ENCODE data around the gene SDCCAG8. TPM values are rescaled to one million over a fixed set of nuclear protein-coding genes. Genes with fewer than 3 reads are reported as not detected.

Gene SDCCAG8
- total and polyA plus RNA-seq, 2 experiments from 2014 or later = 28.3 to 39.3 TPM

GRCh38 chr1:243474136-243474881 is 218.5 kb downstream of the SDCCAG8 start:
- Histone ChIP-seq H3K9me2 (replicated peaks; ENCODE audit: insufficient read depth) (no peaks in the 10 kb centered on the region), H3K36me3 (replicated peaks; ENCODE audit: insufficient read depth, low read depth) (no peaks in the 10 kb centered on the region), H3K79me2 (no peaks in the 10 kb centered on the region), H3K4me3 (no peak overlapping the region), H3K4me2 (peak overlapping the region; percentile 68), H2AFZ (no peak overlapping the region), H3K27ac (no peak overlapping the region), H3K27me3 (no peaks in the 10 kb centered on the region), H3K4me1 (ENCODE audit: insufficient read depth) (no peaks in the 10 kb centered on the region), H4K20me1 (ENCODE audit: insufficient read depth, poor library complexity, severe bottlenecking) (no peaks in the 10 kb centered on the region), H3K9me3 (ENCODE audit: low read depth) (no peaks in the 10 kb centered on the region)
- 90% methylated on average over 55 of the region's 55 CpGs for WGBS (ENCODE audit: low lambda C conversion rate, missing lambda C conversion rate)
- DNase-seq (ENCODE audit: low spot score) = no peak
- TF ChIP-seq CTCF (IDR thresholded peaks at IDR 0.05; ENCODE audit: poor library complexity) (no peak), EZH2 (IDR thresholded peaks at IDR 0.05; ENCODE audit: borderline replicate concordance) (no peak), EZH2phosphoT487 (IDR thresholded peaks at IDR 0.05; ENCODE audit: low read depth, severe bottlenecking, unreplicated experiment) (no peak)

DNA sequence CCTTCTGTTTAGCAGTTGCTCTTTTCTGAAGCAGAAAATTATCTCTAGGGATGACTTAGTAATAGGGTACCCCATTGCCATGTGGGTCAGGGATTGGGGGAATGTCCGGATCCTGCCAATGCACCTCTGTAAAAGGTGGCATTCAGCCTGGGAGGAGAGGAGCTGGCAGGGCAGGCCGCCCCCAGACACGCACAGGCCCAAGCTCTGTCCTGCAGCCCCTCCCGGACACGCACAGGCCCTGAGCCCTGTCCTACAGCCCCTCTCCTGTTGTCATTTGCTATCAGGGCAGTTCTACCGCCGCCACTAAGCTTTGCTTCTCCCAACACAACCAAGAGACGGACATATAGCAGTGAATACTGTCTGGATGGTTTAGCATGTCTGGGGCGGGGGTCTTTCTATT is 219.1 kb downstream of the SDCCAG8 start:
- H3K27me3 ChIP-seq = no peaks in the 10 kb centered on the region
- TF ChIP-seq EZH2phosphoT487 (IDR thresholded peaks at IDR 0.05; ENCODE audit: low read depth, severe bottlenecking, unreplicated experiment) (no peak), CTCF (IDR thresholded peaks at IDR 0.05; ENCODE audit: poor library complexity) (no peak), EZH2 (IDR thresholded peaks at IDR 0.05; ENCODE audit: borderline replicate concordance) (no peak)
- no peak for DNase-seq (ENCODE audit: low spot score)
- 97% methylated on average over 9 of the region's 9 CpGs for WGBS (ENCODE audit: low lambda C conversion rate, missing lambda C conversion rate)
- no peak overlapping the region for H2AFZ ChIP-seq
- no peak overlapping the region for H3K4me2 ChIP-seq
- H3K36me3 ChIP-seq (replicated peaks; ENCODE audit: insufficient read depth, low read depth) = no peaks in the 10 kb centered on the region
- H3K4me1 ChIP-seq (ENCODE audit: insufficient read depth) = no peaks in the 10 kb centered on the region
- H3K9me3 ChIP-seq (ENCODE audit: low read depth) = no peaks in the 10 kb centered on the region
- H3K4me3 ChIP-seq = no peak overlapping the region
- no peaks in the 10 kb centered on the region for H3K79me2 ChIP-seq
- H3K27ac ChIP-seq = no peak overlapping the region
- no peaks in the 10 kb centered on the region for H4K20me1 ChIP-seq (ENCODE audit: insufficient read depth, poor library complexity, severe bottlenecking)
- H3K9me2 ChIP-seq (replicated peaks; ENCODE audit: insufficient read depth) = no peaks in the 10 kb centered on the region

- no peaks in the 10 kb centered on the region for H3K36me3 ChIP-seq (replicated peaks; ENCODE audit: insufficient read depth, low read depth)
- 76% methylated on average over 7 of the region's 7 CpGs for WGBS (ENCODE audit: low lambda C conversion rate, missing lambda C conversion rate)
- DNase-seq (ENCODE audit: low spot score) = no peak
- H3K4me1 ChIP-seq (ENCODE audit: insufficient read depth) = no peaks in the 10 kb centered on the region
- no peak overlapping the region for H2AFZ ChIP-seq
- no peak overlapping the region for H3K4me2 ChIP-seq
- H4K20me1 ChIP-seq (ENCODE audit: insufficient read depth, poor library complexity, severe bottlenecking) = no peaks in the 10 kb centered on the region
- H3K4me3 ChIP-seq = no peak overlapping the region
- no peaks in the 10 kb centered on the region for H3K79me2 ChIP-seq
- H3K27me3 ChIP-seq = no peaks in the 10 kb centered on the region
- H3K9me3 ChIP-seq (ENCODE audit: low read depth) = no peaks in the 10 kb centered on the region
- no peak for TF ChIP-seq EZH2phosphoT487 (IDR thresholded peaks at IDR 0.05; ENCODE audit: low read depth, severe bottlenecking, unreplicated experiment)
- no peak for TF ChIP-seq CTCF (IDR thresholded peaks at IDR 0.05; ENCODE audit: poor library complexity)
- TF ChIP-seq EZH2 (IDR thresholded peaks at IDR 0.05; ENCODE audit: borderline replicate concordance) = no peak
- no peak overlapping the region for H3K27ac ChIP-seq
- no peaks in the 10 kb centered on the region for H3K9me2 ChIP-seq (replicated peaks; ENCODE audit: insufficient read depth)
Observed at GRCh38 chr1:243475966-243476365, 220.1 kb downstream of the SDCCAG8 start.
